ENCODE results near the gene DLEU7.

The DLEU7 gene

GRCh38 chr13:50866817-50867636 lies 23.5 kb upstream of the DLEU7 start:
- POLR2A ChIA-PET, result no interaction called here

GRCh38 chr13:50864492-50864891 lies 21.0 kb upstream of the DLEU7 start:
- no peaks in the 10 kb centered on the region for H3K4me1 ChIP-seq (ENCODE audit: control insufficient read depth, insufficient read depth, low read length)
- no peak overlapping the region for H3K27ac ChIP-seq (ENCODE audit: extremely low read depth, low read depth, low read length)
- H3K36me3 ChIP-seq (ENCODE audit: control insufficient read depth in 2 of 2, insufficient read depth in 1 of 2, low read length in 2 of 2), result no peaks in the 10 kb centered on the region
- ChIA-PET CTCF (interaction anchor here (0.8 to 1.8 kb wide), 2 partner anchors 47 to 48 kb away, joined by 3 to 7 read pairs; no protein-coding TSS in a partner anchor), POLR2A (no interaction called here)
- no peaks in the 10 kb centered on the region for H3K9me3 ChIP-seq (ENCODE audit: control insufficient read depth, insufficient read depth, low read depth, low read length)
- no peak for TF ChIP-seq ZNF10 (tag by site-specific recombination; IDR thresholded peaks at IDR 0.05)
- no peak for TF ChIP-seq ATF2 (tag by site-specific recombination; IDR thresholded peaks at IDR 0.05; ENCODE audit: low read depth)
- H3K4me3 ChIP-seq (ENCODE audit: low read depth, low read length), result no peak overlapping the region

More at GRCh38 chr13:50866817-50867636, 23.5 kb upstream of the DLEU7 start:
- TF ChIP-seq ZNF768 (tag by site-specific recombination; IDR thresholded peaks at IDR 0.05) (no peak), ZNF366 (tag by site-specific recombination; conservative IDR thresholded peaks at IDR 0.05) (peak; percentile 93), PRDM6 (tag by site-specific recombination; IDR thresholded peaks at IDR 0.05) (peak; percentile 68), PRDM1 (tag by site-specific recombination; IDR thresholded peaks at IDR 0.05) (peak; percentile 100), ZNF747 (tag by site-specific recombination; IDR thresholded peaks at IDR 0.05) (no peak)
- TF ChIP-seq, protein P1, sequence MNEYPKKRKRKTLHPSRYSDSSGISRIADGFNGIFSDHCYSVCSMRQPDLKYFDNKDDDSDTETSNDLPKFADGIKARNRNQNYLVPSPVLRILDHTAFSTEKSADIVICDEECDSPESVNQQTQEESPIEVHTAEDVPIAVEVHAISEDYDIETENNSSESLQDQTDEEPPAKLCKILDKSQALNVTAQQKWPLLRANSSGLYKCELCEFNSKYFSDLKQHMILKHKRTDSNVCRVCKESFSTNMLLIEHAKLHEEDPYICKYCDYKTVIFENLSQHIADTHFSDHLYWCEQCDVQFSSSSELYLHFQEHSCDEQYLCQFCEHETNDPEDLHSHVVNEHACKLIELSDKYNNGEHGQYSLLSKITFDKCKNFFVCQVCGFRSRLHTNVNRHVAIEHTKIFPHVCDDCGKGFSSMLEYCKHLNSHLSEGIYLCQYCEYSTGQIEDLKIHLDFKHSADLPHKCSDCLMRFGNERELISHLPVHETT (tag by site-specific recombination; IDR thresholded peaks at IDR 0.05), result no peak
- Histone ChIP-seq H3K27ac (ENCODE audit: extremely low read depth, low read depth, low read length) (no peak overlapping the region), H3K4me1 (ENCODE audit: control insufficient read depth, insufficient read depth, low read length) (no peaks in the 10 kb centered on the region), H3K4me3 (ENCODE audit: low read depth, low read length) (no peak overlapping the region), H3K9me3 (ENCODE audit: control insufficient read depth, insufficient read depth, low read depth, low read length) (no peaks in the 10 kb centered on the region), H3K36me3 (ENCODE audit: control insufficient read depth in 2 of 2, insufficient read depth in 1 of 2, low read length in 2 of 2) (no peaks in the 10 kb centered on the region)
- CTCF ChIA-PET, result no interaction called here

DNA sequence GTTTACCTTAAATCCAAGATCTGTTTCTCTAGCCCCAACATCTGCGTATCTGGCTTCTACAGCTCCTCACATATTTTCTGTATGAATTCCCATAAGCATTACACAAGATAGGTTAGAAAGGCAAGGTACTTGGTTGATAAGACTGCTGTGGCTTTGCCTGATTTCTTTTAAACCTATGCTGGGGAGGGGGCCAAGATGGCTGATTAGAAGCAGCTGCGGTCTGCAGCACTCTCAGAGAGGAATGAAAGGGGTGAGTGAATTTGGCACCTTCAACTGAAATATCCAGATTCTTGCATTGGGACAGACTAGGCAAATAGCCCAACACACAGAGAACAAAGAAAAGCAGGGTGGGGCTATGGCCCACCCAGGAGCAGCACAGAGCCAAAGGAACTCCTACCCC lies 12.2 kb upstream of the DLEU7 start:
- Histone ChIP-seq H3K4me1 (ENCODE audit: control insufficient read depth, insufficient read depth, low read length) (no peaks in the 10 kb centered on the region), H3K36me3 (ENCODE audit: control insufficient read depth in 2 of 2, insufficient read depth in 1 of 2, low read length in 2 of 2) (no peaks in the 10 kb centered on the region), H3K9me3 (ENCODE audit: control insufficient read depth, insufficient read depth, low read depth, low read length) (no peaks in the 10 kb centered on the region), H3K27ac (ENCODE audit: extremely low read depth, low read depth, low read length) (no peak overlapping the region), H3K4me3 (ENCODE audit: low read depth, low read length) (no peak overlapping the region)
- CTCF ChIA-PET, result interaction anchor here (0.6 kb wide), 1 partner anchor 468 kb away, joined by 3 read pairs; no protein-coding TSS in a partner anchor
- POLR2A ChIA-PET, result no interaction called here
- TF ChIP-seq OVOL3 (tag by site-specific recombination; IDR thresholded peaks at IDR 0.05) (no peak), ZFP37 (tag by site-specific recombination; IDR thresholded peaks at IDR 0.05) (no peak), ZNF521 (tag by site-specific recombination; IDR thresholded peaks at IDR 0.05) (no peak), ZNF843 (tag by site-specific recombination; IDR thresholded peaks at IDR 0.05) (no peak), ZNF223 (tag by site-specific recombination; IDR thresholded peaks at IDR 0.05) (no peak), GLI2 (tag by site-specific recombination; IDR thresholded peaks at IDR 0.05; ENCODE audit: borderline replicate concordance, low read depth) (no peak), ZSCAN16 (tag by site-specific recombination; IDR thresholded peaks at IDR 0.05) (no peak), ZNF350 (tag by site-specific recombination; IDR thresholded peaks at IDR 0.05) (no peak), KLF16 (tag by site-specific recombination; IDR thresholded peaks at IDR 0.05) (no peak), ZNF155 (tag by site-specific recombination; IDR thresholded peaks at IDR 0.05) (no peak), ZBTB11 (tag by site-specific recombination; conservative IDR thresholded peaks at IDR 0.05; ENCODE audit: low read depth) (no peak), ZNF560 (tag by site-specific recombination; IDR thresholded peaks at IDR 0.05; ENCODE audit: borderline replicate concordance) (no peak), GFI1B (tag by site-specific recombination; IDR thresholded peaks at IDR 0.05) (no peak)
